Measurements from ENCODE around the gene SLC15A5. TPM values are rescaled to one million over a fixed set of nuclear protein-coding genes. Genes with fewer than 3 reads are reported as not detected.

Gene SLC15A5
- total RNA-seq, 1 donor from 2014 or later, result not detected

DNA sequence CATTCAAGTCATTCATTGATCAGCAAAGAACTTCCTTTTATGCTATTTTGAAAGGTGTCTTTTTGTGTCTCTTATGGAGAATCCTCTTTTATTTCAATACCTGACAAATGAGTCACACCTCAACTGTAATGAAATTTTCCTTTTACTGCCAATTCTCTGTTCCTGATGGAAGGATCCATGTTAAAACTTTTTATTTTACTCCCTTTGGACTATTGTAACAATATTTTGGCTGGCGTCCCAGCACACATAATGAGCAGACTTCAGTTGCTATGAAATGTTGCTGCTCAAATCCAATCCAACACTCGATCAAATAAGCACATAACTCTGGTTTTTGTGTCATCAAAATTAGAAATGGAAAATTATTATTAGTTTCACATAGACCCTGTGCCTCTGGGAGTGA, 21.9 kb upstream of the SLC15A5 start:
- TF ChIP-seq, protein P1, sequence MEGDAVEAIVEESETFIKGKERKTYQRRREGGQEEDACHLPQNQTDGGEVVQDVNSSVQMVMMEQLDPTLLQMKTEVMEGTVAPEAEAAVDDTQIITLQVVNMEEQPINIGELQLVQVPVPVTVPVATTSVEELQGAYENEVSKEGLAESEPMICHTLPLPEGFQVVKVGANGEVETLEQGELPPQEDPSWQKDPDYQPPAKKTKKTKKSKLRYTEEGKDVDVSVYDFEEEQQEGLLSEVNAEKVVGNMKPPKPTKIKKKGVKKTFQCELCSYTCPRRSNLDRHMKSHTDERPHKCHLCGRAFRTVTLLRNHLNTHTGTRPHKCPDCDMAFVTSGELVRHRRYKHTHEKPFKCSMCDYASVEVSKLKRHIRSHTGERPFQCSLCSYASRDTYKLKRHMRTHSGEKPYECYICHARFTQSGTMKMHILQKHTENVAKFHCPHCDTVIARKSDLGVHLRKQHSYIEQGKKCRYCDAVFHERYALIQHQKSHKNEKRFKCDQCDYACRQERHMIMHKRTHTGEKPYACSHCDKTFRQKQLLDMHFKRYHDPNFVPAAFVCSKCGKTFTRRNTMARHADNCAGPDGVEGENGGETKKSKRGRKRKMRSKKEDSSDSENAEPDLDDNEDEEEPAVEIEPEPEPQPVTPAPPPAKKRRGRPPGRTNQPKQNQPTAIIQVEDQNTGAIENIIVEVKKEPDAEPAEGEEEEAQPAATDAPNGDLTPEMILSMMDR (conservative IDR thresholded peaks at IDR 0.05), result no peak
- no peaks in the 10 kb centered on the region for H3K9me3 Mint-ChIP-seq
- H3K4me3 Mint-ChIP-seq, result no peak overlapping the region
- no peaks in the 10 kb centered on the region for H3K36me3 Mint-ChIP-seq (ENCODE audit: low read depth)
- DNase-seq (ENCODE audit: low read depth, low spot score), result no peak
- H3K4me1 Mint-ChIP-seq, result peaks cover 5% of the 10 kb centered on the region
- no peaks in the 10 kb centered on the region for H3K27me3 Mint-ChIP-seq (ENCODE audit: low read depth)
- H3K27ac Mint-ChIP-seq (ENCODE audit: unreplicated experiment), result no peak overlapping the region

DNA sequence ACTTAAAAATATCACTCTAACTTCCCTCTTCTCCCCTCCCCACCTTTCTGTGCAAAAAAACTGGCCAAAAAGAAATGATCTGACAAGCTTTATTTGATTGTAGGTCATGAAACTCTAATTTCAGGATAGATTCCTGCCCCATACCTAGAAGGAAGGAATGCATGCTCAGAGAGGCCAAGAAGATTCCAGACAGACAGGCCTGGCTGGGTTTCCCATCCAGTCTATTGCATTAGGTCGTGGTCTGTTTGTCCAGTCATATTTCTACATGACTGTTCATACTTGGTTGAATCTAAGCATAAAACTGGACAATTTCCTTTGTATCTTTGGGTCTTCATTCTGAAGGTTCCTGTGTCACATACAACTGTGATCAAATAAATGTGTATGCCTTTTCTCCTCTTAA, 20.0 kb upstream of the SLC15A5 start:
- Mint-ChIP-seq H3K4me1 (no peaks in the 10 kb centered on the region), H3K4me3 (no peak overlapping the region), H3K36me3 (ENCODE audit: low read depth) (no peaks in the 10 kb centered on the region), H3K27ac (ENCODE audit: unreplicated experiment) (peak overlapping the region; percentile 35), H3K9me3 (no peaks in the 10 kb centered on the region), H3K27me3 (ENCODE audit: low read depth) (no peaks in the 10 kb centered on the region)
- DNase-seq (ENCODE audit: low read depth, low spot score), result no peak
- TF ChIP-seq, protein P1 (conservative IDR thresholded peaks at IDR 0.05), result no peak

DNA sequence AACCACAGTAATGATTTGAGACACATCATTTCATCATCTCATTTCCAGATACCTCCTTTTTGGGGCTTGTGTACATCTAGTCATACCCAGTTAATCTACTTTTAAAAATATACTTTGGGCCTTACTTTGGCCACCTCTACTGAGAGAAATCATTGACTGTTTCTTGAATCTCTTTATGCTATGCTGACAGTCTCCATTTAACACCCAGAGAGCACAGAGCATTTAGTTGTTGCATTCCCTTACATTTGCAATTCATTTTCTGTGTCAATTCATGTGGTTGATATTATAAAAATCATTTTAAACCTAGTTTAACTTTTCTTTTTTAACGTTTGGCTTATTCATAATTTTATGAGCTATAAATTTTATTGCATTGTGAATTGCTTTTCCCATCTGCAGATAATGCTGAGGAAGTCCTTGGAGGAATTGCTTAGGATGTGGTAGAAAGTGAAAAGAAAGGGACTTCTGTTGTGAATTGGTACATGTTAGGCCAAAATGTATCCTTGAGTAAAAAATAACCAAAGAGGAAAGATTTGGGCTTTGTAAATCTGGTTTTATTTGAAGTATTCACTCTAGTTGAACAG, 17.0 kb upstream of the SLC15A5 start:
- Mint-ChIP-seq H3K9me3 (peaks cover 4% of the 10 kb centered on the region), H3K36me3 (ENCODE audit: low read depth) (no peaks in the 10 kb centered on the region), H3K4me1 (no peaks in the 10 kb centered on the region), H3K27ac (ENCODE audit: unreplicated experiment) (no peak overlapping the region), H3K4me3 (no peak overlapping the region), H3K27me3 (ENCODE audit: low read depth) (no peaks in the 10 kb centered on the region)
- TF ChIP-seq, protein P1 (conservative IDR thresholded peaks at IDR 0.05), result no peak
- no peak for DNase-seq (ENCODE audit: low read depth, low spot score)

DNA sequence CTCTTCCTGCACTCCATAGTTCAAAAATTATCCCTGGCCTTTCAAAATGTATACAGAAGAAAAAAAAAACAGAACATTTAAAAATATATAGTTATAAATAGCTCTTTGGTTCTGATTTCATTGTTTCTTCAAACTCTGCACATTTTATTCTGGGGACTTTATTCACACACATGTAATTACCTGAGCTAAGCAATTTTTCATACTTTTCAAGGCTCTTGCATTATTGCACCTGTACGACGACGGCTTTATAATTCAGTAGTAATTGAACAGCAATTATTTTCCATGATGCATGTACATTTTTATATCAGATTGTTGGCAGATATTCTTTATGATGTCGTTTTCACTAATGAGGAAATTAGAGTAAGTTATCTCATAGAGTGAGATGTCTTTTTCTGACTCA, 13.5 kb upstream of the SLC15A5 start:
- TF ChIP-seq, protein P1 (conservative IDR thresholded peaks at IDR 0.05), result no peak
- Mint-ChIP-seq H3K27ac (ENCODE audit: unreplicated experiment) (no peak overlapping the region), H3K9me3 (peaks cover 4% of the 10 kb centered on the region), H3K36me3 (ENCODE audit: low read depth) (no peaks in the 10 kb centered on the region), H3K4me3 (no peak overlapping the region), H3K4me1 (peaks cover 6% of the 10 kb centered on the region), H3K27me3 (ENCODE audit: low read depth) (no peaks in the 10 kb centered on the region)
- DNase-seq (ENCODE audit: low read depth, low spot score), result no peak

DNA sequence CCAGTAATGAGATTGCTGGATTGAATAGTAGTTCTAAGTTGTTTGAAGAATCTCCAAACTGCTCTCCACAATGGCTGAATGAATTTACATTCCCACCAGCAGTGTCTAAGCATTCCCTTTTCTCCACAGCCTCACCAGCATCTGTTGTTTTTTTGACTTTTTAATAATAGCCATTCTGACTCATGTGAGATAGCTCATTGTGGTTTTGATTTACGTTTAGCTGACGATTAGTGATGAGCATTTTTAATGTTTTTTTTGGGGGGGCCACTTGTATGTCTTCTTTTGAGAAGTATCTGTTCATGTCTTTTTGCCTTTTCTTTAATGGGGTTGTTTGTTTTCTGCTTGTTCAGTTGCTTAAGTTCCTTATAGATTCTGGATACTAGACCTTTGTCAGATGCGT, 8.1 kb upstream of the SLC15A5 start:
- TF ChIP-seq, protein P1 (conservative IDR thresholded peaks at IDR 0.05), result no peak
- Mint-ChIP-seq H3K27me3 (ENCODE audit: low read depth) (no peaks in the 10 kb centered on the region), H3K4me1 (peaks cover 6% of the 10 kb centered on the region), H3K36me3 (ENCODE audit: low read depth) (no peaks in the 10 kb centered on the region), H3K4me3 (no peak overlapping the region), H3K9me3 (peaks cover 8% of the 10 kb centered on the region), H3K27ac (ENCODE audit: unreplicated experiment) (no peak overlapping the region)
- no peak for DNase-seq (ENCODE audit: low read depth, low spot score)
